ENCODE data around the gene SYTL4.

SYTL4 gene

GRCh38 chrX:100695302-100695701 lies 36.6 kb downstream of the SYTL4 start (continued):
- TF ChIP-seq, protein P1, sequence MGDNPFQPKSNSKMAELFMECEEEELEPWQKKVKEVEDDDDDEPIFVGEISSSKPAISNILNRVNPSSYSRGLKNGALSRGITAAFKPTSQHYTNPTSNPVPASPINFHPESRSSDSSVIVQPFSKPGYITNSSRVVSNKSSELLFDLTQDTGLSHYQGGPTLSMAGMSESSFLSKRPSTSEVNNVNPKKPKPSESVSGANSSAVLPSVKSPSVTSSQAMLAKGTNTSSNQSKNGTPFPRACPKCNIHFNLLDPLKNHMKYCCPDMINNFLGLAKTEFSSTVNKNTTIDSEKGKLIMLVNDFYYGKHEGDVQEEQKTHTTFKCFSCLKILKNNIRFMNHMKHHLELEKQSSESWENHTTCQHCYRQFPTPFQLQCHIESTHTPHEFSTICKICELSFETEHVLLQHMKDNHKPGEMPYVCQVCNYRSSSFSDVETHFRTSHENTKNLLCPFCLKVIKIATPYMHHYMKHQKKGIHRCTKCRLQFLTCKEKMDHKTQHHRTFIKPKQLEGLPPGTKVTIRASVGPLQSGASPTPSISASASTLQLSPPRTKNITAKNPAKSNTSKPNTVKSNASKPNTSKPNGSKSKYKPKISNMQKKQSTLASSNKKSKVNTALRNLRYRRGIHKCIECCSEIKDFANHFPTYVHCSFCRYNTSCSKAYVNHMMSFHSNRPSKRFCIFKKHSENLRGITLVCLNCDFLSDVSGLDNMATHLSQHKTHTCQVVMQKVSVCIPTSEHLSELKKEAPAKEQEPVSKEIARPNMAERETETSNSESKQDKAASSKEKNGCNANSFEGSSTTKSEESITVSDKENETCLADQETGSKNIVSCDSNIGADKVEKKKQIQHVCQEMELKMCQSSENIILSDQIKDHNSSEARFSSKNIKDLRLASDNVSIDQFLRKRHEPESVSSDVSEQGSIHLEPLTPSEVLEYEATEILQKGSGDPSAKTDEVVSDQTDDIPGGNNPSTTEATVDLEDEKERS (tag by site-specific recombination; IDR thresholded peaks at IDR 0.05): no peak
- TF ChIP-seq KLF8 (tag by site-specific recombination; IDR thresholded peaks at IDR 0.05): no peak
- TF ChIP-seq ZNF169 (tag by site-specific recombination; IDR thresholded peaks at IDR 0.05): no peak
- TF ChIP-seq ZNF777 (tag by site-specific recombination; IDR thresholded peaks at IDR 0.05; ENCODE audit: borderline replicate concordance): no peak
- no peak for TF ChIP-seq GFI1B (tag by site-specific recombination; IDR thresholded peaks at IDR 0.05)
- no peak for TF ChIP-seq ZNF138 (tag by site-specific recombination; IDR thresholded peaks at IDR 0.05; ENCODE audit: borderline replicate concordance)
- no peak for TF ChIP-seq ZBTB48 (tag by site-specific recombination; IDR thresholded peaks at IDR 0.05)
- TF ChIP-seq PRDM4 (tag by site-specific recombination; IDR thresholded peaks at IDR 0.05): no peak
- TF ChIP-seq ZNF157 (tag by site-specific recombination; IDR thresholded peaks at IDR 0.05): no peak

GRCh38 chrX:100687546-100687945 lies 44.4 kb downstream of the SYTL4 start:
- Histone ChIP-seq H3K36me3 (ENCODE audit: control insufficient read depth in 2 of 2, insufficient read depth in 1 of 2, low read length in 2 of 2) (peaks cover 0 to 30% of the 10 kb centered on the region in 2 experiments; a peak in 2 of 3 replicates), H3K9me3 (ENCODE audit: control insufficient read depth, insufficient read depth, low read depth, low read length) (no peaks in the 10 kb centered on the region), H3K4me3 (ENCODE audit: low read depth, low read length) (no peak overlapping the region), H3K27ac (ENCODE audit: extremely low read depth, low read depth, low read length) (no peak overlapping the region), H3K4me1 (ENCODE audit: control insufficient read depth, insufficient read depth, low read length) (no peaks in the 10 kb centered on the region)
- ChIA-PET CTCF (interaction anchor here (1.0 to 21.6 kb wide), 9 partner anchors 10 to 97 kb away, joined by 3 to 540 read pairs (median 5); no protein-coding TSS in a partner anchor), POLR2A (interaction anchor here (0.6 to 1.3 kb wide), 2 partner anchors 81 to 717 kb away, joined by 3 read pairs; no protein-coding TSS in a partner anchor)
- no peak for TF ChIP-seq ZNF354C (tag by site-specific recombination; IDR thresholded peaks at IDR 0.05; ENCODE audit: borderline replicate concordance, low read depth)
- no peak for TF ChIP-seq ZNF202 (tag by site-specific recombination; IDR thresholded peaks at IDR 0.05; ENCODE audit: borderline replicate concordance)
- no peak for TF ChIP-seq BCL11A (tag by site-specific recombination; IDR thresholded peaks at IDR 0.05; ENCODE audit: low read depth)
- TF ChIP-seq ZIC2 (tag by site-specific recombination; IDR thresholded peaks at IDR 0.05): no peak
- no peak for TF ChIP-seq ZFP69B (tag by site-specific recombination; IDR thresholded peaks at IDR 0.05)

DNA sequence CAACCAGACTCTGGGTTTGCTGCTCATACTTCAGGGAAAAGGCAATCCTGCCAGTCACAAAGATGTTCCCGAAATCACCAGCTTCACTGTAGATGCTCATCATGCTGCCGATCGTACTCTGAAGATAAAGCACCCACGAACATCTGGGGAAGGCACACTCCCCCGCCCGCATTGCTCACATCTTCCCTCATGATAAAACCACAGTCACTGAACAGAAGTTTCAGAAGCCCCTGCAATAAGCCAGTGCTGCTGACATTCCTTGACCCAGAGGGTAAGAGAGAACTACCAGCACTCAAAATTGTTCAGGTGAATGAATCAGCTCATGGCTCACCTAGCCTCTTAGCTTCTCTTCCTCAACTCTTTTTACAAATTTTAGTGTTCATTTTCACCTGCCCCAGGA lies 44.8 kb downstream of the SYTL4 start:
- no peak overlapping the region for H3K4me3 ChIP-seq (ENCODE audit: low read depth, low read length)
- H3K27ac ChIP-seq (ENCODE audit: extremely low read depth, low read depth, low read length): no peak overlapping the region
- ChIA-PET POLR2A (no interaction called here), CTCF (interaction anchor here (0.6 to 21.6 kb wide), 11 partner anchors 10 to 1018 kb away, joined by 3 to 540 read pairs (median 4); no protein-coding TSS in a partner anchor)
- no peaks in the 10 kb centered on the region for H3K4me1 ChIP-seq (ENCODE audit: control insufficient read depth, insufficient read depth, low read length)
- no peaks in the 10 kb centered on the region for H3K9me3 ChIP-seq (ENCODE audit: control insufficient read depth, insufficient read depth, low read depth, low read length)
- H3K36me3 ChIP-seq (ENCODE audit: control insufficient read depth in 2 of 2, insufficient read depth in 1 of 2, low read length in 2 of 2): peaks cover 0 to 30% of the 10 kb centered on the region in 2 experiments; a peak in 2 of 3 replicates
- TF ChIP-seq, protein P2, sequence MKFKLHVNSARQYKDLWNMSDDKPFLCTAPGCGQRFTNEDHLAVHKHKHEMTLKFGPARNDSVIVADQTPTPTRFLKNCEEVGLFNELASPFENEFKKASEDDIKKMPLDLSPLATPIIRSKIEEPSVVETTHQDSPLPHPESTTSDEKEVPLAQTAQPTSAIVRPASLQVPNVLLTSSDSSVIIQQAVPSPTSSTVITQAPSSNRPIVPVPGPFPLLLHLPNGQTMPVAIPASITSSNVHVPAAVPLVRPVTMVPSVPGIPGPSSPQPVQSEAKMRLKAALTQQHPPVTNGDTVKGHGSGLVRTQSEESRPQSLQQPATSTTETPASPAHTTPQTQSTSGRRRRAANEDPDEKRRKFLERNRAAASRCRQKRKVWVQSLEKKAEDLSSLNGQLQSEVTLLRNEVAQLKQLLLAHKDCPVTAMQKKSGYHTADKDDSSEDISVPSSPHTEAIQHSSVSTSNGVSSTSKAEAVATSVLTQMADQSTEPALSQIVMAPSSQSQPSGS (tag by site-specific recombination; IDR thresholded peaks at IDR 0.05; ENCODE audit: low read depth): no peak
- TF ChIP-seq ZFHX2 (tag by site-specific recombination; conservative IDR thresholded peaks at IDR 0.05): no peak
- no peak for TF ChIP-seq KLF1 (tag by site-specific recombination; IDR thresholded peaks at IDR 0.05)
- no peak for TF ChIP-seq REPIN1 (tag by site-specific recombination; IDR thresholded peaks at IDR 0.05; ENCODE audit: low read depth)
- TF ChIP-seq MEIS1 (CRISPR knock-in tag; IDR thresholded peaks at IDR 0.05; ENCODE audit: borderline replicate concordance): no peak
- no peak for TF ChIP-seq MYNN (tag by site-specific recombination; IDR thresholded peaks at IDR 0.05; ENCODE audit: borderline replicate concordance)
- TF ChIP-seq, protein P3, sequence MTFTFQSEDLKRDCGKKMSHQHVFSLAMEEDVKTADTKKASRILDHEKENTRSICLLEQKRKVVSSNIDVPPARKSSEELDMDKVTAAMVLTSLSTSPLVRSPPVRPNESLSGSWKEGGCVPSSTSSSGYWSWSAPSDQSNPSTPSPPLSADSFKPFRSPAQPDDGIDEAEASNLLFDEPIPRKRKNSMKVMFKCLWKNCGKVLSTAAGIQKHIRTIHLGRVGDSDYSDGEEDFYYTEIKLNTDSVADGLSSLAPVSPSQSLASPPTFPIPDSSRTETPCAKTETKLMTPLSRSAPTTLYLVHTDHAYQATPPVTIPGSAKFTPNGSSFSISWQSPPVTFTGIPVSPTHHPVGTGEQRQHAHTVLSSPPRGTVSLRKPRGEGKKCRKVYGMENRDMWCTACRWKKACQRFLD (tag by site-specific recombination; IDR thresholded peaks at IDR 0.05): no peak
- no peak for TF ChIP-seq KLF16 (tag by site-specific recombination; IDR thresholded peaks at IDR 0.05)
- TF ChIP-seq ZNF623 (tag by site-specific recombination; IDR thresholded peaks at IDR 0.05): no peak
- no peak for TF ChIP-seq ZNF785 (tag by site-specific recombination; IDR thresholded peaks at IDR 0.05)
- no peak for TF ChIP-seq ZNF521 (tag by site-specific recombination; IDR thresholded peaks at IDR 0.05)
- no peak for TF ChIP-seq ZSCAN4 (tag by site-specific recombination; IDR thresholded peaks at IDR 0.05)

Data from HEK293 (cell line).